ENCODE results near the gene HIP1R.

Gene HIP1R

DNA sequence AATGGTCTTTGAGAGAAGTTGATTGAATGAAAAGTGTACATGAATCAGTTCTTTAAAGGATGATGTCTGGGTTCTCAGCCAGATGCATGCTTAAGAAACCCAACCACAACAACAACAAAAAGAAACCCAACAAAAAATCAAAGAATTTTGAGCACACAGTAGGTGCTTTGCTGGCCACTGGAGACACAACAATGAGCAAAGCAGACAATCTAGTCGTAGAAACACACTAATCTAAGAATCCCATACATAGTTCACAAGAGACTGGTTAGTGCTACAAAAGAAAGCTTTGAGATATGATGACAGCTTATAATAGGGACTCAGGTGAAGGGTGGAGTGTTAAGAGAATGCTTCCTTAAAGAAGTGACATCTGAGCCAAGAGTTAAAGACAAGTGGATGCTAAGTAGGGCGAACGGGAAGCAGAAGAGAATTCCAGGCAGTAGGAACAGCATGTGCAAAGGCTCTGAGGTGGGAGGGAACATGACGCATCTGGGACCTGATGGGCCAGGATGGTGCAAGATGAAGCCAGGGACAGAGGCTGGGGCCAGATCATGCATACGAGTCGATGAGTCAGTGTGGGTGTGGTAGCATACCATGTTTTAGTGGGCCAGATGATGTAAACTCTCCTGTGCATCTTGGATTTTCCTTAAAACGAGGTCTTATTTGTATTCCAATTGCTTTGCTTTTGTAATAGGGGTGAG, 4.6 kb upstream of the HIP1R start:
- H3K27me3 ChIP-seq (ENCODE audit: control insufficient read depth in 2 of 2, insufficient read depth in 2 of 2, low read length in 2 of 2), result peaks cover 0 to 2% of the 10 kb centered on the region in 2 donors
- no peak overlapping the region for H3K27ac ChIP-seq (ENCODE audit: low read depth in 2 of 2, low read length in 2 of 2)
- peaks cover 5 to 9% of the 10 kb centered on the region in 2 donors for H3K4me1 ChIP-seq (ENCODE audit: control insufficient read depth in 2 of 2, insufficient read depth in 2 of 2, low read length in 2 of 2)
- H3K4me3 ChIP-seq (ENCODE audit: low read length in 2 of 2), result no peak overlapping the region
- H3K36me3 ChIP-seq (ENCODE audit: control insufficient read depth in 2 of 2, insufficient read depth in 2 of 2, low read length in 2 of 2), result no peaks in the 10 kb centered on the region
- H3K9ac ChIP-seq (ENCODE audit: low read depth in 1 of 2, low read length in 2 of 2), result no peak overlapping the region
- no peaks in the 10 kb centered on the region for H3K9me3 ChIP-seq (ENCODE audit: control insufficient read depth in 2 of 2, low read length in 2 of 2)

DNA sequence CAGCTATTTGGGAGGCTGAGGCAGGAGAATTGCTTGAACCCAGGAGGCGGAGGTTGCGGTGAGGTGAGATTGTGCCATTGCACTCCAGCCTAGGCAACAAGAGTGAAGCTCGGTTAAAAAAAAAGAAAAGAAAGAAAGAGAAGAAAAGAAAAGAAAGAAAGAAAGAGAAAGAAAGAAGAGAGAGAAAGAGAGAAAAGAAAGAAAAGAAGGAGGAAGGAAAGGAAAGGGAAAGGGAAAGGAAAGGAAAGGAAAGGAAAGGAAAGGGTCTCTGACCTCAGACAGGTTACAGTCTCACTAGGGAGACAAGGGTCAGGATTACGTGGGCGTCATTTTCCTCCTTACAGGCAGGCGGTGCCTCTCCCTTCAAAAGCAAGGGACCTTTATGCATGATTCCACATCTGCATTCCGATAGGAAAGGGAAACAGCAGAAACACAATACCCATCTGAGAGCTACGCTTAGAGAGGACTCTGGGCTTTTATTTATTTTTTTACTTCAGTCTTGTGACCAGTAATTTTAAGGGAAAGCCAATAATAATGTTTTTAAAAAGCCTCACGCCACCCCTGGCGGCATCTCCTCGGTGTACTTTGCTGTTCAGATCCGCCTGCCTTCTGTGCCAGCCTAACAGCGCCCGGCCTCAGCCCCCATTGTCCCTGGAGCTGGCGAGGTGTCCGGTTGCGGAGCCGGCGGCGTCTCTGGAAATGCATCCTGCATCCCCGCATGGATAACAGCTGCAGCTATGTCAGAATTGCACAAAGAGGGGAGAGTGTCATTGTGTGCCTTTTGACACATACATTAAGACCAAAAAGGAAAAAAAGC, 945 bp upstream of the HIP1R start:
- Histone ChIP-seq H3K4me3 (ENCODE audit: low read length in 2 of 2) (peak overlapping the region; percentile 44 to 59), H3K27me3 (ENCODE audit: control insufficient read depth in 2 of 2, insufficient read depth in 2 of 2, low read length in 2 of 2) (no peaks in the 10 kb centered on the region), H3K9ac (ENCODE audit: low read depth in 1 of 2, low read length in 2 of 2) (peak overlapping the region; percentile 27 to 38), H3K4me1 (ENCODE audit: control insufficient read depth in 2 of 2, insufficient read depth in 2 of 2, low read length in 2 of 2) (peaks cover 28 to 37% of the 10 kb centered on the region in 2 donors), H3K27ac (ENCODE audit: low read depth in 2 of 2, low read length in 2 of 2) (peak overlapping the region; percentile 52 to 72), H3K9me3 (ENCODE audit: control insufficient read depth in 2 of 2, low read length in 2 of 2) (no peaks in the 10 kb centered on the region), H3K36me3 (ENCODE audit: control insufficient read depth in 2 of 2, insufficient read depth in 2 of 2, low read length in 2 of 2) (no peaks in the 10 kb centered on the region)

DNA sequence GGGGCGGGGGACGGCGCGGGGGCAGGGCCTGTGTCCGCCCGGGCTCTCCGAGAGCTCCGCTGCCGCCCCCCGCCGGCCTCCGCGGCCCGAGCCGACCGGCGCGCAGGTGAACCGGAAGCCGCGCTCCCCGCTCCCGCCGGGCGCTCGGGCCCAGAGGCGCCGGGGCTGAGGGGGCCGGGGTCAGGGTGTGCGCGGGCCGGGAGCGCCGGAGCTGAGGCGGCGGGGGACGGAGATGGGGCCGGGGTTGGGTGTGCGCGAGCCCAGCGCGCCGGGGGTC, 431 bp downstream of the HIP1R start:
- Histone ChIP-seq H3K9ac (ENCODE audit: low read depth in 1 of 2, low read length in 2 of 2) (peak overlapping the region; percentile 75 to 81), H3K27ac (ENCODE audit: low read depth in 2 of 2, low read length in 2 of 2) (peak overlapping the region; percentile 86 to 89), H3K4me3 (ENCODE audit: low read length in 2 of 2) (peak overlapping the region; percentile 80 to 82), H3K9me3 (ENCODE audit: control insufficient read depth in 2 of 2, low read length in 2 of 2) (no peaks in the 10 kb centered on the region), H3K4me1 (ENCODE audit: control insufficient read depth in 2 of 2, insufficient read depth in 2 of 2, low read length in 2 of 2) (peaks cover 38 to 45% of the 10 kb centered on the region in 2 donors), H3K36me3 (ENCODE audit: control insufficient read depth in 2 of 2, insufficient read depth in 2 of 2, low read length in 2 of 2) (peaks cover 0 to 2% of the 10 kb centered on the region in 2 donors), H3K27me3 (ENCODE audit: control insufficient read depth in 2 of 2, insufficient read depth in 2 of 2, low read length in 2 of 2) (no peaks in the 10 kb centered on the region)

DNA sequence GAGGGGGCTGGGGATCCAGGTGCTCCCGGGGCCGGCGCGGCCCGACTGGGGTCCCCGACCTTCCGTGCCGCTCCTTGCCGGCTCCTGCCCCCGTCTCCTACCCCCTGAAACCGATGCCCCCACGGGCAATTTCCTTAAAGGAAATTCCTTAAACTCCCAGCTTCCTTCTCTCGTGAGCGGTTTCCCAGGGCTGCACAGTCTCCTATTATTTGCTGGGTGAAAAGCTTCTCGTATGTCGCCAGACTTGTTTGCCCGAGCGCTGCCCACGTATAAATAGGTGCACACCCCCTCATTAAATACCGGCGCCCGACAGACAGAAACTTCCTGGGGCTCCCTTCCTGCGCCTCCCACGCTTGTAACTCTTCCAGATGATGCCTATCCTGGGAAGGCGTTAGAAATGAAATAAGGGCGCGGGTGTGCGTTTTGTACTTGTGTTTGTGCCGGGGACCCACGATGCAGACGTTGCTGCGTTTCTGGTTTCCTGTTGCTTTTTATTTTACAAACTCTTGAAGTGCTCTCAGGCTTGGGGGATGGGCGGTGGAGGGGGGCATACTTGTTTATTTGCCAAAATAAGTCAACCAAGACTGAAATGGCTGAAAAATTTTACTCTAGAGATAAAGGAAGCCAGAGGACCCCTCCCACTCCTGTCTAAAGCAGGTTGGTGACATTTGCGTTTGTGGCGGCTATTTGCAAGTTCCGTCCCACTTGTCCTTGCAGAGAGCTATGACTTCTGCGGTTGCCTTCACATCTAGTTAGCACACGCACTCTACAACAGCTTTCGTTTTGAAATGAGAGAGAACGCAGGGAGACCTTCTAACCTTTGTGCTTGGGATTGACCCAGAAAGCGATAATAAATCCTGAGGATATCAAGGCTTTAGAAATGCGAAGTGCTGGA, 1.0 kb downstream of the HIP1R start:
- H3K9ac ChIP-seq (ENCODE audit: low read depth in 1 of 2, low read length in 2 of 2), result peak overlapping the region; percentile 75 to 81

DNA sequence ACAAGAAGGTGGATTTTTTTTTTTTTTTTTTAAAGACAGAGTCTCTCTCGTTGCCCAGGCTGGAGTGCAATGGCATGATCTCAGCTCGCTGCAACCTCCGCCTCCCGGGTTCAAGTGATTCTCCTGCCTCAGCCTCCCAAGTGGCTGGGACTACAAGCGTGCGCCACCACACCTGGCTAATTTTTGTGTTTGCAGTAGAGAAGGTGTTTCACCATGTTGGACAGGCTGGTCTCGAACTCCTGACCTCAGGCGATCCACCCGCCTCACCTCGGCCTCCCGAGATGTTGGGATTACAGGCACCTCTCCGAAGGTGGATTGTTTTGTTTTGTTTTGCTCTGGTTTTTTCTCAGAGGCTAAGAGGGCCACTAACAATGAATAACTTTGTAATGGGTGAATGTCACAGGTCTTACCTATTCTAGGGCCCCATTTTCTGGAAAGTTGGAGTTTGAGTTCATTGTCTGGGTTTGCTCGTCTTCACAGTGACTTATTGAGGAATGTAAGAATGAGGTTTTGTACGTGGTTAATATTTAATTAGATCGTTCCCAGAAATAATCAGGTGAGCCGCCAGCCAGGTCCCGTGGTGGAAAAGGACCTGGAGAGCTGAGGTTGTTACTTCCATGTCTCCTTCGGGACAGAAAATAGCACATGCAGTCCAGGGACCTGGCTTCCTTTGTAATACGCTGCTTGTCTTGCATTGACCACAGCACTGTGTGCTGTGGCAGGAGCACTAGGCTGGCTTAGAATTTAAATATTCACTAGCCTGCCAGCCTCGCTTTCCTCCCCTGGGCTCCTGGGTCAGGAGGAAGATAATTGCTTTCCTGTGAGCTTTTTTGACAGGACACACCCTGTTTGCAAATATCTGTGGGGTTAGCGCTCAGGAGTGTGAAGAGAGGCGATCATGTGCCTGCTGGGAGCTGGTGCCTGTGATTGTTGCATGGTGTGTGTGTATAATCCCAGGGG, 2.3 kb downstream of the HIP1R start:
- peak overlapping the region; percentile 78 to 89 for H3K27ac ChIP-seq (ENCODE audit: low read depth in 2 of 2, low read length in 2 of 2)
- H3K9me3 ChIP-seq (ENCODE audit: control insufficient read depth in 2 of 2, low read length in 2 of 2), result no peaks in the 10 kb centered on the region
- H3K36me3 ChIP-seq (ENCODE audit: control insufficient read depth in 2 of 2, insufficient read depth in 2 of 2, low read length in 2 of 2), result peaks cover 0 to 2% of the 10 kb centered on the region in 2 donors
- no peaks in the 10 kb centered on the region for H3K27me3 ChIP-seq (ENCODE audit: control insufficient read depth in 2 of 2, insufficient read depth in 2 of 2, low read length in 2 of 2)
- peak overlapping the region; percentile 80 to 82 for H3K4me3 ChIP-seq (ENCODE audit: low read length in 2 of 2)
- peaks cover 38 to 45% of the 10 kb centered on the region in 2 donors for H3K4me1 ChIP-seq (ENCODE audit: control insufficient read depth in 2 of 2, insufficient read depth in 2 of 2, low read length in 2 of 2)
- H3K9ac ChIP-seq (ENCODE audit: low read depth in 1 of 2, low read length in 2 of 2), result peak overlapping the region; percentile 47 to 81

More for the DNA sequence above, 1.0 kb downstream of the HIP1R start:
- Histone ChIP-seq H3K27ac (ENCODE audit: low read depth in 2 of 2, low read length in 2 of 2) (peak overlapping the region; percentile 86 to 89), H3K27me3 (ENCODE audit: control insufficient read depth in 2 of 2, insufficient read depth in 2 of 2, low read length in 2 of 2) (no peaks in the 10 kb centered on the region), H3K9me3 (ENCODE audit: control insufficient read depth in 2 of 2, low read length in 2 of 2) (no peaks in the 10 kb centered on the region), H3K4me3 (ENCODE audit: low read length in 2 of 2) (peak overlapping the region; percentile 80 to 82), H3K36me3 (ENCODE audit: control insufficient read depth in 2 of 2, insufficient read depth in 2 of 2, low read length in 2 of 2) (peaks cover 0 to 2% of the 10 kb centered on the region in 2 donors), H3K4me1 (ENCODE audit: control insufficient read depth in 2 of 2, insufficient read depth in 2 of 2, low read length in 2 of 2) (peaks cover 38 to 45% of the 10 kb centered on the region in 2 donors)

DNA sequence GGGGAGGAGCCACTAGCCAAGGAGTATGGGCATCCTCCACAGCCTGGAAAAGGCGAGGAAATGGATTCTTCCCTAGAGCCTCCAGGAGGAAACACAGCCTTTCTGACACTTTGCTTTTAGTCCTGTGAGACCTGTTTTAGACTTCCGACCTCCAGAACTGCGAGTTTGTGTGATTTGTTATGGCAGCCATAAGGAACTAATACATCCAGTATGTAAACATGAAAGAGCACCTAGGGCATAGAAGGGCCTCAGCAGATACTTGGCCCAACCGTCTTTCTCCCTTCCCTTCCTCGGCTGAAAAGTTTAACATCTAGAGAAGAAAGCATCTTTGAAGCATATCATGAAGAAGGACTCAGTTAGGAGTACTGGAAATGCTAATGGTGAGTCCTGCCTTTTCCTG, 3.6 kb downstream of the HIP1R start:
- Histone ChIP-seq H3K4me3 (ENCODE audit: low read length in 2 of 2) (peak overlapping the region; percentile 10 to 31), H3K27ac (ENCODE audit: low read depth in 2 of 2, low read length in 2 of 2) (peak overlapping the region; percentile 77 to 78), H3K27me3 (ENCODE audit: control insufficient read depth in 2 of 2, insufficient read depth in 2 of 2, low read length in 2 of 2) (no peaks in the 10 kb centered on the region), H3K4me1 (ENCODE audit: control insufficient read depth in 2 of 2, insufficient read depth in 2 of 2, low read length in 2 of 2) (peaks cover 38 to 45% of the 10 kb centered on the region in 2 donors), H3K36me3 (ENCODE audit: control insufficient read depth in 2 of 2, insufficient read depth in 2 of 2, low read length in 2 of 2) (peaks cover 0 to 2% of the 10 kb centered on the region in 2 donors), H3K9me3 (ENCODE audit: control insufficient read depth in 2 of 2, low read length in 2 of 2) (no peaks in the 10 kb centered on the region), H3K9ac (ENCODE audit: low read depth in 1 of 2, low read length in 2 of 2) (peak overlapping the region; percentile 14 to 61)

DNA sequence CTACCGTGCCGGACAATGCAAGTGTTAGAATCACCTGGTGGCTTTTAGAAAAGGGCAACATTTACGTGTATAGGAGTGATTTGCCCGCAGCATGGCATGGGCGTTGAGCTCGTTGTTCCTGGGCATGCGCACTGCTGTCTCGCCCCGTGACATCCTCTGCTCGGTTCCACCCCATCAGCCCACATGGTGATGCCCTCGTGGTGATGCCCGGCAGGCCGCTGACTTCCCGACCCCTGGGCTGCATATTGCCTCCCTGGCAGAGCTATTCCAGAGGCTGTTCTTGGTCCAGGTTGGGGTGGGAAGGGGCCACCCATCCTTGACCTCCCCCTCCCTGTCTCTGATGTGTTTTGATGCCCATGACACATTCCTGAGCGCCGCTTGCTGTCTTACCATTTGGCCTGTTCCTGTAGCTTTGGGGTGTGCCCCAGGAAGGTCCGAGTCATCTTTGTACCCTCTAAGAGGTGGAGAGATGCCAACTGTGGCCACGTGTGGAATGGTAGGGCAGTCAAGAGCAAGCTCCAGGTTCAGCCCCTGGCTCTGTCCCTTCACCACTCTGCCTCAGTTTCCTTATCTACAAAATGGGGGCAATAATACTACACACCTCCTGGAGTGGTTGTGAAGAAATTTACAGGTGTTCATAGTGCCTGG, 4.8 kb downstream of the HIP1R start:
- H3K9ac ChIP-seq (ENCODE audit: low read depth in 1 of 2, low read length in 2 of 2), result no peak overlapping the region
- no peaks in the 10 kb centered on the region for H3K27me3 ChIP-seq (ENCODE audit: control insufficient read depth in 2 of 2, insufficient read depth in 2 of 2, low read length in 2 of 2)
- H3K36me3 ChIP-seq (ENCODE audit: control insufficient read depth in 2 of 2, insufficient read depth in 2 of 2, low read length in 2 of 2), result peaks cover 0 to 2% of the 10 kb centered on the region in 2 donors
- no peaks in the 10 kb centered on the region for H3K9me3 ChIP-seq (ENCODE audit: control insufficient read depth in 2 of 2, low read length in 2 of 2)
- no peak overlapping the region for H3K27ac ChIP-seq (ENCODE audit: low read depth in 2 of 2, low read length in 2 of 2)
- H3K4me1 ChIP-seq (ENCODE audit: control insufficient read depth in 2 of 2, insufficient read depth in 2 of 2, low read length in 2 of 2), result peaks cover 33 to 36% of the 10 kb centered on the region in 2 donors
- no peak overlapping the region for H3K4me3 ChIP-seq (ENCODE audit: low read length in 2 of 2)

DNA sequence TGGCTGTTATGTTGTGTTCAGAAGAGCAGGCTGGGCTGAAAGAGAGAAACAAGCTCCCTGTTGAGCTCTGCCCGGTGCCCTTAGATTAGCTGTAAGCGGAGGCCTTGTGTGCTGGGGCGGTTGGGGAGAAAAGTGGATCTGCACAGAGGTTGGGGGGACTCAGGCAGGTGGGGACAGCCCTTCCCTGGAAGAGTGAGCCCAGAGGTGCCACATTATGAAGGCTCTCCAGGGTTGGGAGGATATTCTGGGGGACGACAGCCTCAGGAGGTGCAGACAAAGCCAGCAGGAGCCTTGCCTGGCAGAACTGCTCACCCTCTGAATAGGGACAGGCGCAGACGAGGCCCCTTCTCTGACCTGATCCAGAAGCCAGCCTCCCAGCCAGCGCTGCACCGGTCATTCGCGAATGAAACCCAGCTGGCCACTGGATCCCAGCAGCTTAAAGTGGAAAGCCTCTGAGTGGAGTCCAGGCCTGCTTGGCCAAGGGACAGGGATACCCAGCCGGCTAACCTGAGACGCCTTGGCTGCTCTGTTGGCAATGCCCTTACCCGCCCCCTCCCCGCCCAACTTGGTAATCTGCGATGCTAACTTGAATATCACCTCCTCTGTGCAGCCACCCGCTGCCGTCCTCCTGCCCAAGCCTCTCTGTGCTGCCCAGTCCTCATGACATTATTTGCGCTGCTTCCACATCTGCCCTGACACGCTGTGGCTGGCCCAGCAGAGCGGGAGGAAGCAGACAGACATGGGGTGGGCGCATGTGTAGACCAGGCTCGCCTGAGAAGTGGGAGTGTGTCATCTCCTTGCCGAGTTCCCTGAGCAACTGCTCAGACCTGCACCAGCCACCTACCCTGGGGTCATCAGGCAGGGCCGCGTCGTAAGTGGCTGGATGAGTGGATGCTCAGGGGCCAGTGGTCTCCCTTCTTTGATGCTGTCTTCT, 5.6 kb downstream of the HIP1R start:
- H3K36me3 ChIP-seq (ENCODE audit: control insufficient read depth in 2 of 2, insufficient read depth in 2 of 2, low read length in 2 of 2), result peaks cover 0 to 2% of the 10 kb centered on the region in 2 donors
- H3K9ac ChIP-seq (ENCODE audit: low read depth in 1 of 2, low read length in 2 of 2), result no peak overlapping the region
- H3K4me3 ChIP-seq (ENCODE audit: low read length in 2 of 2), result no peak overlapping the region
- H3K4me1 ChIP-seq (ENCODE audit: control insufficient read depth in 2 of 2, insufficient read depth in 2 of 2, low read length in 2 of 2), result peaks cover 33 to 36% of the 10 kb centered on the region in 2 donors
- H3K9me3 ChIP-seq (ENCODE audit: control insufficient read depth in 2 of 2, low read length in 2 of 2), result no peaks in the 10 kb centered on the region
- H3K27me3 ChIP-seq (ENCODE audit: control insufficient read depth in 2 of 2, insufficient read depth in 2 of 2, low read length in 2 of 2), result no peaks in the 10 kb centered on the region
- H3K27ac ChIP-seq (ENCODE audit: low read depth in 2 of 2, low read length in 2 of 2), result no peak overlapping the region

All from mucosa of rectum (tissue), 2 donors.